ENCODE data around the gene TIMM22.

GRCh38 chr17:1041746-1042145 is 44.8 kb downstream of the TIMM22 start:
- no peak for TF ChIP-seq POLR2A (IDR thresholded peaks at IDR 0.05; ENCODE audit: low read depth, low read length)
- no peak for TF ChIP-seq POLR2AphosphoS5 (IDR thresholded peaks at IDR 0.05; ENCODE audit: low read depth, low read length)
- no peak for TF ChIP-seq SPI1 (IDR thresholded peaks at IDR 0.05; ENCODE audit: low read depth, low read length)
